A673 (cell line): Measurements from ENCODE around the gene ACTL8.

Source experiments
- CTCF ChIP-seq: fragments of 300-800, 200-600 bp; sonication (generic); conservative IDR thresholded peaks from 2 replicates; pipeline ENCODE4 v1.5.1; 2017; ENCODE audit warnings: low read depth, mild to moderate bottlenecking, antibody characterized with exemption, low read length, moderate library complexity, mixed read lengths
- EZH2 ChIP-seq: fragments of 200-600 bp; sonication (generic); IDR thresholded peaks from 2 replicates; pipeline ENCODE4 v1.6.1; 2017; ENCODE audit warnings: borderline replicate concordance, low read depth, mild to moderate bottlenecking, mixed read lengths, antibody characterized with exemption, low read length; ENCODE audit not compliant: poor library complexity, severe bottlenecking

GRCh38 chr1:17795836-17796645, 40.9 kb downstream of the ACTL8 start:
- no peak for TF ChIP-seq EZH2
- TF ChIP-seq CTCF: no peak
